ENCODE data around the gene GNAO1. TPM values are rescaled to one million over a fixed set of nuclear protein-coding genes. Genes with fewer than 3 reads are reported as not detected.

The GNAO1 gene
- total and polyA plus RNA-seq, 9 of the 15 experiments (the other 6 are each of a cell fraction or from before 2014, with no cell fraction given) = 0.07 to 0.42 (median 0.08) TPM; not detected in 5

- no peak overlapping the region for H3K9ac ChIP-seq (ENCODE audit: insufficient read depth in 1 of 2, low read depth in 2 of 2, low read length in 2 of 2)
- peaks cover 32% of the 10 kb centered on the region for H4K20me1 ChIP-seq (replicated peaks; ENCODE audit: control insufficient read depth, insufficient read depth, low read length)
- H2AFZ ChIP-seq (ENCODE audit: low read depth, low read length) = no peak overlapping the region
- no peak for FAIRE-seq
- H3K4me3 ChIP-seq = no peak overlapping the region
- H3K27ac ChIP-seq (ENCODE audit: extremely low read depth, low read depth, low read length) = no peak overlapping the region
- BruUV-seq (replicated peaks) = no TSS peak
- no peaks in the 10 kb centered on the region for H3K9me3 ChIP-seq (replicated peaks; ENCODE audit: control insufficient read depth, insufficient read depth, low read depth, low read length)
- peaks cover 3% of the 10 kb centered on the region for H3K9me1 ChIP-seq (ENCODE audit: control insufficient read depth, insufficient read depth, low read length)
- H3K4me1 ChIP-seq (replicated peaks in 1 of 2; ENCODE audit: control insufficient read depth in 2 of 2, insufficient read depth in 2 of 2, low read length in 2 of 2) = peaks cover 5 to 48% of the 10 kb centered on the region in 2 experiments; a peak in 2 of 5 replicates
- H3K79me2 ChIP-seq (ENCODE audit: control insufficient read depth, insufficient read depth, low read length) = no peaks in the 10 kb centered on the region
- no peak for TF ChIP-seq ZBTB2 (IDR thresholded peaks at IDR 0.05)
- no peak for TF ChIP-seq CEBPG (CRISPR knock-in tag; IDR thresholded peaks at IDR 0.05)
- TF ChIP-seq CEBPG (tag; conservative IDR thresholded peaks at IDR 0.05 in 1 of 2, IDR thresholded peaks at IDR 0.05 in 1 of 2) = no peak
- TF ChIP-seq ZFP91 (CRISPR knock-in tag; IDR thresholded peaks at IDR 0.05) = no peak
- no peak for TF ChIP-seq RBFOX2 (IDR thresholded peaks at IDR 0.05; ENCODE audit: low read depth, low read length)
- no peak for TF ChIP-seq BRCA1 (IDR thresholded peaks at IDR 0.05)
- no peak for TF ChIP-seq BRCA1 (CRISPR knock-in tag; IDR thresholded peaks at IDR 0.05)
- no peak for TF ChIP-seq ATF4 (CRISPR knock-in tag; IDR thresholded peaks at IDR 0.05)
- intact Hi-C loops (cut with micrococcal nuclease) (no loop called here), in situ Hi-C loops (cut with MboI) (no loop called here)
- H3K27me3 ChIP-seq (ENCODE audit: control insufficient read depth in 2 of 2, insufficient read depth in 2 of 2, low read length in 2 of 2) = peaks cover 18 to 87% of the 10 kb centered on the region in 2 experiments; a peak in 4 of 5 replicates
- 2% methylated on average over 16 of the region's 17 CpGs for WGBS (ENCODE audit: insufficient coverage, low coverage, missing lambda C conversion rate)
- DNase-seq (ENCODE audit: extremely low read depth in 1 of 4, low spot score in 3 of 4) = no peak
- ChIA-PET POLR2A (interaction anchor here (0.6 to 1.3 kb wide), 5 partner anchors 9 to 890 kb away, joined by 3 to 5 read pairs (median 3); no protein-coding TSS in a partner anchor), CTCF (ENCODE audit: low intra/inter-chr PET ratio) (no interaction called here)
- H3K36me3 ChIP-seq (ENCODE audit: control insufficient read depth, insufficient read depth, low read length) = no peaks in the 10 kb centered on the region
- no peak for ATAC-seq
- H3K4me2 ChIP-seq (ENCODE audit: insufficient read depth, low read length) = no peak overlapping the region
Observed at GRCh38 chr16:56340864-56341365, 149.6 kb downstream of the GNAO1 start.
